Astrocyte (in vitro differentiated cells and primary cell): ENCODE measurements around the gene ME1. TPM values are rescaled to one million over a fixed set of nuclear protein-coding genes. Genes with fewer than 3 reads are reported as not detected.

Experiments
- DNase-seq: peaks from one replicate; pipeline ENCODE4 v3.0.0-alpha.2; 2010; ENCODE audit warnings: low read depth
- FAIRE-seq: peaks from 2 replicates; lab custom pipeline; 2011; peaks lifted over from hg19 to GRCh38; lab: Jason Lieb, UNC
- H2AFZ ChIP-seq: 2 replicates; pipeline ENCODE4 v1.6.0; 2012; ENCODE audit warnings: low read depth, low read length, inconsistent platforms
- H3K27ac ChIP-seq: 2 replicates; pipeline ENCODE4 v1.5.1; 2011; ENCODE audit warnings: low read depth, low read length, inconsistent platforms
- H3K27me3 ChIP-seq: 2 replicates; pipeline ENCODE4 v1.6.0; 2011; ENCODE audit warnings: low read length, inconsistent platforms; ENCODE audit not compliant: insufficient read depth
- H3K36me3 ChIP-seq: 2 replicates; pipeline ENCODE4 v1.5.1; 2011; ENCODE audit warnings: low read length, inconsistent platforms; ENCODE audit not compliant: insufficient read depth
- H3K4me1 ChIP-seq: 2 replicates; pipeline ENCODE4 v1.5.1; 2011; ENCODE audit warnings: low read length, inconsistent platforms; ENCODE audit not compliant: insufficient read depth
- H3K4me2 ChIP-seq: 2 replicates; pipeline ENCODE4 v1.6.0; 2012; ENCODE audit warnings: low read length, inconsistent platforms
- H3K4me3 ChIP-seq: 2 replicates; pipeline ENCODE4 v1.5.1; 2011; ENCODE audit warnings: low read depth, mild to moderate bottlenecking, low read length, inconsistent platforms; ENCODE audit not compliant: insufficient read depth
- H3K79me2 ChIP-seq: 2 replicates; pipeline ENCODE4 v1.6.0; 2012; ENCODE audit warnings: mild to moderate bottlenecking, low read length, inconsistent platforms; ENCODE audit not compliant: insufficient read depth
- H3K9ac ChIP-seq: 2 replicates; pipeline ENCODE4 v1.6.0; 2012; ENCODE audit warnings: mild to moderate bottlenecking, low read length, inconsistent platforms
- H3K9me3 ChIP-seq: 2 replicates; pipeline ENCODE4 v1.5.1; 2012; ENCODE audit warnings: low read depth, mild to moderate bottlenecking, low read length, inconsistent platforms; ENCODE audit not compliant: insufficient read depth
- H4K20me1 ChIP-seq: 2 replicates; pipeline ENCODE4 v1.6.0; 2012; ENCODE audit warnings: low read length, inconsistent platforms; ENCODE audit not compliant: insufficient read depth
- H3K27ac Mint-ChIP-seq: one replicate; pipeline ENCODE4 v1.8.0; 2021; ENCODE audit warnings: mild to moderate bottlenecking, mixed read lengths; ENCODE audit not compliant: unreplicated experiment
- H3K27me3 Mint-ChIP-seq: one replicate; pipeline ENCODE4 v1.8.0; 2021; ENCODE audit warnings: low read depth, mixed read lengths; ENCODE audit not compliant: unreplicated experiment
- H3K36me3 Mint-ChIP-seq: one replicate; pipeline ENCODE4 v1.8.0; 2021; ENCODE audit warnings: low read depth, mixed read lengths; ENCODE audit not compliant: unreplicated experiment
- H3K4me1 Mint-ChIP-seq: one replicate; pipeline ENCODE4 v1.8.0; 2021; ENCODE audit warnings: low read depth, mixed read lengths; ENCODE audit not compliant: unreplicated experiment
- H3K4me3 Mint-ChIP-seq: one replicate; pipeline ENCODE4 v1.8.0; 2021; ENCODE audit warnings: mild to moderate bottlenecking, moderate library complexity, mixed read lengths; ENCODE audit not compliant: unreplicated experiment
- H3K9me3 Mint-ChIP-seq: one replicate; pipeline ENCODE4 v1.8.0; 2021; ENCODE audit warnings: mild to moderate bottlenecking, mixed read lengths; ENCODE audit not compliant: unreplicated experiment
- EZH2 ChIP-seq: IDR thresholded peaks from 2 replicates; pipeline ENCODE4 v1.6.1; 2012; ENCODE audit warnings: mild to moderate bottlenecking, low read length, inconsistent platforms; ENCODE audit not compliant: insufficient read depth
- total RNA-seq: library from RNA; stranded (reverse); gene quantifications from 2 replicates; pipeline ENCODE4 v1.2.1, GENCODE V29; 2021
- TF ChIP-seq, protein P1 (sequence below): IDR thresholded peaks from 2 replicates; pipeline ENCODE4 v1.5.1; 2011; ENCODE audit warnings: low read depth, mild to moderate bottlenecking, inconsistent platforms, low read length, moderate library complexity; ENCODE audit not compliant: insufficient read depth

The ME1 gene
- total RNA-seq, 1 donor from 2014 or later = 38.5 TPM

DNA sequence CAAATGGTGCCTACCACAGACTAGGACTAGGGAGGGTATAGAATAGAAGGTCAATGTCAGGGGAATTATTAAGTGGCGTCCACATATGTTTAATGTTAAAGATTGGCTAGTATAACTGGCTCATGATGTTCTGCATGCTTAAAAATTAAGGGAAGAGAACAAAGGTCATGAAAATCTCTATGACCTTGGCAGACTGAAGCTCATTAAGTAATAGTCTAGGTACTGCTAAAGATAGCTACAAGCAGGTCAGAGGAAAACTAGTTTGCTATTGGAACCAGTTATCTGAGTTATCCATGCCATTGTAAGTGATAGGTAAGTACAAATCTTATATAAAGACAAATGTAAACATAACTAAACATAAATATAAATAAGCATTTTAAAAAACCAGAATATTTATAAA lies 48.5 kb upstream of the ME1 start:
- Histone ChIP-seq H3K27me3 (no peaks in the 10 kb centered on the region), H3K79me2 (no peaks in the 10 kb centered on the region)

DNA sequence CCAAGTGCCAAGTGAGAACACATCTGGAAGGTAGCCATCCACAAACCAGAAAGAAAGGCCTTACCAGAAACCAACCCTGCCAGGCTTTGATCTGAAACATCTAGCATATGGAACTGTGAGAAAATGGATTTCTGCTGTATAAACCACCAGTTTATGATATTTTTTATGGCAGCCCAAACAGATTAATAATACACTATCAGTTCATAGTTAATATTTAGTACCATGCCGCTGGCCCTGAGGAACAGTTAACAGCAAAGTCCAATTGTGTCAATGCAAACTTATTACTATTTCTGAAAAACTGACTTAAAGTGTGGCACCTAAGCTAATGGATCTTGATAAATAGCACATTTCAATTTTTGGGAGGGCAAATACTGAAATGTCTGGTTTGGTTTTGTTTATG lies 46.1 kb upstream of the ME1 start:
- Mint-ChIP-seq H3K27me3 (peaks cover 10% of the 10 kb centered on the region), H3K4me3 (no peak overlapping the region), H3K4me1 (no peaks in the 10 kb centered on the region), H3K9me3 (no peaks in the 10 kb centered on the region), H3K36me3 (no peaks in the 10 kb centered on the region), H3K27ac (no peak overlapping the region)
- Histone ChIP-seq H3K4me1 (no peaks in the 10 kb centered on the region), H3K4me3 (no peak overlapping the region), H3K27me3 (no peaks in the 10 kb centered on the region), H3K4me2 (no peak overlapping the region), H3K9ac (no peak overlapping the region), H3K27ac (no peak overlapping the region), H4K20me1 (no peaks in the 10 kb centered on the region), H3K9me3 (no peaks in the 10 kb centered on the region), H3K36me3 (no peaks in the 10 kb centered on the region), H2AFZ (no peak overlapping the region), H3K79me2 (no peaks in the 10 kb centered on the region)
- DNase-seq (no peak), FAIRE-seq (no peak)
- no peak for TF ChIP-seq EZH2
- TF ChIP-seq, protein P1, sequence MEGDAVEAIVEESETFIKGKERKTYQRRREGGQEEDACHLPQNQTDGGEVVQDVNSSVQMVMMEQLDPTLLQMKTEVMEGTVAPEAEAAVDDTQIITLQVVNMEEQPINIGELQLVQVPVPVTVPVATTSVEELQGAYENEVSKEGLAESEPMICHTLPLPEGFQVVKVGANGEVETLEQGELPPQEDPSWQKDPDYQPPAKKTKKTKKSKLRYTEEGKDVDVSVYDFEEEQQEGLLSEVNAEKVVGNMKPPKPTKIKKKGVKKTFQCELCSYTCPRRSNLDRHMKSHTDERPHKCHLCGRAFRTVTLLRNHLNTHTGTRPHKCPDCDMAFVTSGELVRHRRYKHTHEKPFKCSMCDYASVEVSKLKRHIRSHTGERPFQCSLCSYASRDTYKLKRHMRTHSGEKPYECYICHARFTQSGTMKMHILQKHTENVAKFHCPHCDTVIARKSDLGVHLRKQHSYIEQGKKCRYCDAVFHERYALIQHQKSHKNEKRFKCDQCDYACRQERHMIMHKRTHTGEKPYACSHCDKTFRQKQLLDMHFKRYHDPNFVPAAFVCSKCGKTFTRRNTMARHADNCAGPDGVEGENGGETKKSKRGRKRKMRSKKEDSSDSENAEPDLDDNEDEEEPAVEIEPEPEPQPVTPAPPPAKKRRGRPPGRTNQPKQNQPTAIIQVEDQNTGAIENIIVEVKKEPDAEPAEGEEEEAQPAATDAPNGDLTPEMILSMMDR = no peak

More for the DNA sequence above, 48.5 kb upstream of the ME1 start:
- H3K4me3 Mint-ChIP-seq = no peak overlapping the region
- no peaks in the 10 kb centered on the region for H3K4me1 Mint-ChIP-seq
- DNase-seq (no peak), FAIRE-seq (no peak)
- Histone ChIP-seq H3K9ac (no peak overlapping the region), H3K4me3 (no peak overlapping the region), H3K9me3 (no peaks in the 10 kb centered on the region), H3K4me2 (no peak overlapping the region), H4K20me1 (no peaks in the 10 kb centered on the region), H3K27ac (no peak overlapping the region), H3K4me1 (no peaks in the 10 kb centered on the region), H3K36me3 (no peaks in the 10 kb centered on the region), H2AFZ (no peak overlapping the region)
- H3K9me3 Mint-ChIP-seq = no peaks in the 10 kb centered on the region
- H3K27ac Mint-ChIP-seq = no peak overlapping the region
- peaks cover 3% of the 10 kb centered on the region for H3K27me3 Mint-ChIP-seq
- no peak for TF ChIP-seq EZH2
- TF ChIP-seq, protein P1 = no peak
- no peaks in the 10 kb centered on the region for H3K36me3 Mint-ChIP-seq

DNA sequence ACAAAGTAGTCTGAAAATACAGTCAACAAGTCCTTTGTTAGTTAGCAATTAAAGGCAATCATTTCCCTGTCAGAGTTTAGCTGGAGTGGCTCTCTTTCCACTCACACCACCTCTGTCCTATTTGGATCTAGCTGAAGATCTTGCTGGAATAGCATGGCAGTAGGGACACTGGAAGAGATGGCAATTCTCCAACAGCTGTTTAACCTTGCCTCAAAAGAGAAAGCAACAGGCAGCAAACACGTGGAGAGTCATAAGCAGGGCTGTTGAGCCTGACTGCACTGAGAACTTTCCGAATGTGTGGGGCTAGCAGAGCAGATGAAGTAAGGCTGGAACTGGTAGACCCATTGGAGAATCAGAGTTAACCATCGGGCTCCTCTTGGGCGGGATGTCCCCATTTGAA lies 43.5 kb upstream of the ME1 start:
- H3K36me3 Mint-ChIP-seq = no peaks in the 10 kb centered on the region
- no peak overlapping the region for H3K4me2 ChIP-seq
- no peak overlapping the region for H3K27ac ChIP-seq
- H3K9me3 Mint-ChIP-seq = no peaks in the 10 kb centered on the region
- H4K20me1 ChIP-seq = no peaks in the 10 kb centered on the region
- H3K79me2 ChIP-seq = no peaks in the 10 kb centered on the region
- FAIRE-seq (no peak), DNase-seq (peak; percentile 4)
- H3K27ac Mint-ChIP-seq = no peak overlapping the region
- H3K4me3 ChIP-seq = no peak overlapping the region
- H3K4me3 Mint-ChIP-seq = no peak overlapping the region
- H3K9ac ChIP-seq = no peak overlapping the region
- TF ChIP-seq, protein P1 = no peak
- TF ChIP-seq EZH2 = no peak
- H3K9me3 ChIP-seq = no peaks in the 10 kb centered on the region
- H3K4me1 Mint-ChIP-seq = no peaks in the 10 kb centered on the region
- H3K36me3 ChIP-seq = no peaks in the 10 kb centered on the region
- H3K27me3 ChIP-seq = no peaks in the 10 kb centered on the region
- no peaks in the 10 kb centered on the region for H3K4me1 ChIP-seq
- H2AFZ ChIP-seq = no peak overlapping the region
- H3K27me3 Mint-ChIP-seq = peaks cover 10% of the 10 kb centered on the region
